ENCODE results near the gene PTAR1. TPM values are rescaled to one million over a fixed set of nuclear protein-coding genes. Genes with fewer than 3 reads are reported as not detected.
"Not testable (repeated sequence)": the region's sequence is repeated elsewhere in the genome, so short reads cannot be mapped to it uniquely, and the experiment has no call there.

Gene PTAR1
- total RNA-seq, result 23.2 TPM
- long read RNA-seq, partial matches to known transcripts, result 1 of 6 reads
- long read RNA-seq, other reads (novel, unspliced or antisense), result 5 of 6 reads

DNA sequence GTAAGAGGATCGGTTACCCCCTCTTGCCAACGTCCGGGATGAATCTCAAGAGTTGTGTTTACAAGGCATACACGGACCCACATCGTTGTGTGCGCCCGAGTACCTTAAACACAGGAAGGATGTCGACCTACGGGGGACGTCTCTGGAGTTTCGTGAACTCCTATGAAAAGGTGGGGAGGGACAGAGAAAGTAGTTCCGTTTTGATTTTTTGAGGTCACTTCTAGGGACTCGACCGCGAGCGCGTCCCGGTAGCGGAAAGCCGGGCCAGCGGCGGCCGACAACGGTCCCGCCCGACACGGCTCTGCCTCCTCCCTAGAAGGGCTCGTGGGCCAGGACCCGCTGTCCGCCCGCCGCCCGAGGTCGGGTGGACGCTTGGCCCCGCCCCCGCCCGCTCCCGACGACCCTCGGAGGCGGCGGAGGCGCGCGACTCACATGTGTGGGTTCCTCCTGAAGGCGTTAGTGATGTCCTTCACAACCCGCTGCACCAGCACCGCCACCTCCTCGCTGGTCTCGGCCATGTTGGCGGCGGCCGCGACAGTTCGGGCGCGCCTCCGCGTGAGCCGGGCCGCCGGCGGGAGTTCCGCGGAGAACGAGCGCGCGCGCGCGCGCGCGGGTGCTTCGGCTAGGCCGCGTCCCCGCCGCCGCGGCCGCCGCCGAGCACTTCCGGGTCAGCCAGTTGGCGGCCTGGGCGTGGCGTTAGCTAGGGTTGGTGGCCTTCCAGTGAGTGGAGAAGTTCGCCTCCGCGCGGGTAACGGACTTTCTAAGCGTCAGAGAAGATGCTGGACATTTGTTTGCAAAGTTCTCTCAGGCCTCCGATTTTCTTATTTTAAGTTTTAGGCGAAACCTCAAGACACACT is at the start of gene PTAR1:
TSS of gene PTAR1 (minus strand) at position 591 of the 857 bp plus-strand sequence. CDS start at position 518, 73 bp downstream.
- peak; percentile 93 for DNase-seq
- Histone ChIP-seq H3K4me1 (peaks cover 52% of the 10 kb centered on the region), H3K27ac (replicated peaks) (peak within 1 kb of the TSS; percentile 96), H3K36me3 (no peaks in the 10 kb centered on the region), H3K9me3 (replicated peaks) (no peaks in the 10 kb centered on the region), H3K27me3 (ENCODE audit: low read depth) (no peaks in the 10 kb centered on the region), H3K4me3 (peak within 1 kb of the TSS; percentile 81)
- no peak for TF ChIP-seq CTCF (IDR thresholded peaks at IDR 0.05; ENCODE audit: borderline replicate concordance)
- intact Hi-C loops (cut with micrococcal nuclease), result no loop called here

- no peaks in the 10 kb centered on the region for H3K36me3 ChIP-seq
- H3K27me3 ChIP-seq (ENCODE audit: low read depth), result no peaks in the 10 kb centered on the region
Observed at GRCh38 chr9:69809304-69809863, 49.6 kb upstream of the PTAR1 start.

GRCh38 chr9:69806627-69807026 is 46.8 kb upstream of the PTAR1 start:
- Histone ChIP-seq H3K9me3 (replicated peaks) (no peaks in the 10 kb centered on the region), H3K4me3 (no peak overlapping the region), H3K27me3 (ENCODE audit: low read depth) (no peaks in the 10 kb centered on the region), H3K27ac (replicated peaks) (no peak overlapping the region), H3K36me3 (no peaks in the 10 kb centered on the region), H3K4me1 (peaks cover 8% of the 10 kb centered on the region)
- no peak for DNase-seq
- intact Hi-C loops (cut with micrococcal nuclease), result no loop called here
- no peak for TF ChIP-seq CTCF (IDR thresholded peaks at IDR 0.05; ENCODE audit: borderline replicate concordance)

More at GRCh38 chr9:69809304-69809863, 49.6 kb upstream of the PTAR1 start:
- intact Hi-C loops (cut with micrococcal nuclease), result no loop called here
- Histone ChIP-seq H3K4me3 (no peak overlapping the region), H3K9me3 (replicated peaks) (no peaks in the 10 kb centered on the region), H3K4me1 (peaks cover 8% of the 10 kb centered on the region), H3K27ac (replicated peaks) (no peak overlapping the region)
- TF ChIP-seq CTCF (IDR thresholded peaks at IDR 0.05; ENCODE audit: borderline replicate concordance), result no peak
- DNase-seq, result no peak

DNA sequence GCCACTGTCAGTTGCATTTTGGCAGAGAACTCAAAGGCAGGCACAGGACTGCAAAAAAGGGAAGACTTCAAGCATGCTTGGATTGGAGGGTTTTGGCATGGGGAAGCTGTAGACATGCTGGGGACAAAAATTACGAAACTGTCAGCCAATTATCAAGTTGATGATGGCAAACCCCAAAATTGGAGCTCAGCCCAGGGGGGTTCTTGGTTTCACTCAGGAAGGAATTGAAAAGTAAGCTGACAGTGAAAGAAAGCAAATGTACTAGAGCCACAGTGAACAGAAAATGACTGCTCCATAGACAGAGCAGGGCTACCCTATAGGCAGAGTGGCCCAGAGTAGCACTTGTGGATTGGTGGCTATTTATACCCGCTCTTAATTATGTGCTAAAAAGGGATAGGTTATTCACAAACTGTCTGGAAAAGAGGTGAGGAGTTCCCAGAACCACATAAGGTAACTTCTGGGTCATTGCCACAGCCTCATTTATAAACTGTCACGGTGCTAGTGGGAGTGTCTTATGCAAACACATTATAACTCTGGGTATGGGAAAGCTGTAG is 46.2 kb upstream of the PTAR1 start:
- intact Hi-C loops (cut with micrococcal nuclease), result no loop called here
- peaks cover 8% of the 10 kb centered on the region for H3K4me1 ChIP-seq
- H3K9me3 ChIP-seq (replicated peaks), result no peaks in the 10 kb centered on the region
- no peak for TF ChIP-seq CTCF (IDR thresholded peaks at IDR 0.05; ENCODE audit: borderline replicate concordance)
- H3K4me3 ChIP-seq, result no peak overlapping the region
- H3K27ac ChIP-seq (replicated peaks), result no peak overlapping the region
- no peaks in the 10 kb centered on the region for H3K36me3 ChIP-seq
- no peaks in the 10 kb centered on the region for H3K27me3 ChIP-seq (ENCODE audit: low read depth)
- DNase-seq, result peak; percentile 22

DNA sequence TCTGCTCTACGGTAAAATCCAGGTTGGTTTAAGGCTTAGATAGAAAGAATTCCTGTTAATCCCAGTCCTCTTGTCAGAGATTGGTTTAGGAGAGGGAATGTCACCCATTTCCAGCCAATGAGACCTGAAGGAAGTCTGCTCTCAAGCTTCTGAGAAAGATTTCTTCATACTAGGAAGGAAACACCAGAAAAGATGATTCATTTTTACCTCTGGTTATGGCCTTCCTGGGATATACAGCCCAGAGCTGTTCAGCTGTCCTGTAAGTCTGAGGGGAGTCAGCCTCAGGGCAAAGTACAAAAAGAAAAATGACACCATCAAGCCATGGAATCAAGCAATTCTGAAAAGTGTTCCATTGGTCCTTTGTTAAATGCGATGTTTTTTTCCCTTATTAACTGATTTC is 42.2 kb upstream of the PTAR1 start:
- H3K27ac ChIP-seq (replicated peaks), result no peak overlapping the region
- H3K36me3 ChIP-seq, result no peaks in the 10 kb centered on the region
- no peak for TF ChIP-seq CTCF (IDR thresholded peaks at IDR 0.05; ENCODE audit: borderline replicate concordance)
- H3K4me1 ChIP-seq, result peaks cover 8% of the 10 kb centered on the region
- no peaks in the 10 kb centered on the region for H3K27me3 ChIP-seq (ENCODE audit: low read depth)
- no peaks in the 10 kb centered on the region for H3K9me3 ChIP-seq (replicated peaks)
- H3K4me3 ChIP-seq, result no peak overlapping the region
- intact Hi-C loops (cut with micrococcal nuclease), result no loop called here
- no peak for DNase-seq

GRCh38 chr9:69800027-69800426 is 40.2 kb upstream of the PTAR1 start:
- H3K9me3 ChIP-seq (replicated peaks); H3K4me1 ChIP-seq; H3K36me3 ChIP-seq; intact Hi-C loops (cut with micrococcal nuclease); H3K27ac ChIP-seq (replicated peaks); H3K27me3 ChIP-seq (ENCODE audit: low read depth); DNase-seq; H3K4me3 ChIP-seq: not testable (repeated sequence)

- H3K4me3 ChIP-seq; H3K36me3 ChIP-seq; intact Hi-C loops (cut with micrococcal nuclease); H3K4me1 ChIP-seq; H3K27me3 ChIP-seq (ENCODE audit: low read depth); H3K9me3 ChIP-seq (replicated peaks); H3K27ac ChIP-seq (replicated peaks); DNase-seq: not testable (repeated sequence)
Observed at GRCh38 chr9:69799521-69799920, 39.7 kb upstream of the PTAR1 start.
